COLO829 (cell line): ENCODE results near the gene TELO2.

ENCODE experiments used
- DNase-seq: peaks from one replicate; pipeline ENCODE4 v3.0.0; 2012; ENCODE audit warnings: low spot score

The TELO2 gene

GRCh38 chr16:1498899-1499676 lies 5.9 kb downstream of the TELO2 start:
- DNase-seq, result no peak

- no peak for DNase-seq
Observed at GRCh38 chr16:1499756-1500464, 6.8 kb downstream of the TELO2 start.

GRCh38 chr16:1500465-1501150 lies 7.4 kb downstream of the TELO2 start:
- no peak for DNase-seq

- no peak for DNase-seq
Observed at GRCh38 chr16:1501630-1502029, 8.5 kb downstream of the TELO2 start.

GRCh38 chr16:1502092-1503004 lies 9.2 kb downstream of the TELO2 start:
- no peak for DNase-seq

GRCh38 chr16:1503110-1503955 lies 10.2 kb downstream of the TELO2 start:
- DNase-seq, result no peak

GRCh38 chr16:1505073-1505844 lies 12.1 kb downstream of the TELO2 start:
- no peak for DNase-seq

GRCh38 chr16:1505912-1506311 lies 12.8 kb downstream of the TELO2 start:
- no peak for DNase-seq

GRCh38 chr16:1506494-1507213 lies 13.5 kb downstream of the TELO2 start:
- DNase-seq, result no peak

- no peak for DNase-seq
Observed at GRCh38 chr16:1508494-1509187, 15.5 kb downstream of the TELO2 start.

- DNase-seq, result no peak
Observed at GRCh38 chr16:1509307-1510221, 16.4 kb downstream of the TELO2 start.

- no peak for DNase-seq
Observed at GRCh38 chr16:1510272-1510671, 17.1 kb downstream of the TELO2 start.

- DNase-seq, result no peak
Observed at GRCh38 chr16:1510941-1511351, 17.8 kb downstream of the TELO2 start.

- no peak for DNase-seq
Observed at GRCh38 chr16:1511662-1512569, 18.8 kb downstream of the TELO2 start.

- DNase-seq, result no peak
Observed at GRCh38 chr16:1512774-1513173, 19.6 kb downstream of the TELO2 start.

GRCh38 chr16:1514507-1514906 lies 21.3 kb downstream of the TELO2 start:
- no peak for DNase-seq
